Activated CD4-positive, CD25-positive, alpha-beta regulatory T cell treated with anti-CD3 and anti-CD28 coated beads, Interleukin-2, amount 50 U/mL, for 72 hours (primary cell): ENCODE results near the gene CSF2RB.

Experiments used
- DNase-seq: peaks from one replicate; pipeline ENCODE4 v3.0.0; 2021

CSF2RB gene

GRCh38 chr22:36938886-36939285 is 25.5 kb downstream of the CSF2RB start:
- no peak for DNase-seq

- DNase-seq = no peak
Measured at GRCh38 chr22:36940676-36941075, 27.2 kb downstream of the CSF2RB start.

GRCh38 chr22:36942556-36942955 is 29.1 kb downstream of the CSF2RB start:
- DNase-seq = no peak

DNA sequence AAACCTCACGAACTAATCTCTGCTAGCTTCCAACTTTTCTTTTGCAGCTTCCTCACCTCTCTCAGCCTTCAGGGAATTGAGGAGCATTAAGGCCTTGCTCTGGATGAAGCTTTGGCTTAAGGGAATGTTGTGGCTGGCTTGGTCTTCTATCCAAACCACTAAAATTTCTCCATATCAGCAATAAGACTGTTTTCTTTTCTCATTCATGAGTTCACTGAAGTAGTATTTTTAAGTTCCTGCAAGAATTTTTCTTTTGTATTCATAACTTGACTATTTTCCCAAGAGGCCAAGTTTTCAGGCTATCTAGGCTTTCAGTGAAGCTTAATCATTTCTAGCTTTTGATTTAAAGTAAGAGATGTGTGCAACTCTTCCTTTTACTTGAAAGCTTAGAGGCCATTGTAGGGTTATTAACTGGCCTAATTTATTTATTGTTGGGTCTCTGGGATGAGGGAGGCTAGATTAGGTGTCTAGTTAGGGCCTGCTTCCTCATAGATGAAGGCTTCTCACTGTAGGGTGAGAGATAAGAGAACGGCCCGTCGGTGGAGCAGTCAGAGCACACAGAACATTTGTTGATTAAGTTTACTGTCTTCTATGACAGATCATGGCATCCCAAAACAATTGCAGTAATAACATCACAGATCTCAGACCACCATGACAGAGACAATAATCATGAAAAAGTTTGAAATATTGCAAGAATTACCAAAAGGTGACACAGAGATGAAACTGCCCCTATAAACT is 33.2 kb downstream of the CSF2RB start:
- no peak for DNase-seq

DNA sequence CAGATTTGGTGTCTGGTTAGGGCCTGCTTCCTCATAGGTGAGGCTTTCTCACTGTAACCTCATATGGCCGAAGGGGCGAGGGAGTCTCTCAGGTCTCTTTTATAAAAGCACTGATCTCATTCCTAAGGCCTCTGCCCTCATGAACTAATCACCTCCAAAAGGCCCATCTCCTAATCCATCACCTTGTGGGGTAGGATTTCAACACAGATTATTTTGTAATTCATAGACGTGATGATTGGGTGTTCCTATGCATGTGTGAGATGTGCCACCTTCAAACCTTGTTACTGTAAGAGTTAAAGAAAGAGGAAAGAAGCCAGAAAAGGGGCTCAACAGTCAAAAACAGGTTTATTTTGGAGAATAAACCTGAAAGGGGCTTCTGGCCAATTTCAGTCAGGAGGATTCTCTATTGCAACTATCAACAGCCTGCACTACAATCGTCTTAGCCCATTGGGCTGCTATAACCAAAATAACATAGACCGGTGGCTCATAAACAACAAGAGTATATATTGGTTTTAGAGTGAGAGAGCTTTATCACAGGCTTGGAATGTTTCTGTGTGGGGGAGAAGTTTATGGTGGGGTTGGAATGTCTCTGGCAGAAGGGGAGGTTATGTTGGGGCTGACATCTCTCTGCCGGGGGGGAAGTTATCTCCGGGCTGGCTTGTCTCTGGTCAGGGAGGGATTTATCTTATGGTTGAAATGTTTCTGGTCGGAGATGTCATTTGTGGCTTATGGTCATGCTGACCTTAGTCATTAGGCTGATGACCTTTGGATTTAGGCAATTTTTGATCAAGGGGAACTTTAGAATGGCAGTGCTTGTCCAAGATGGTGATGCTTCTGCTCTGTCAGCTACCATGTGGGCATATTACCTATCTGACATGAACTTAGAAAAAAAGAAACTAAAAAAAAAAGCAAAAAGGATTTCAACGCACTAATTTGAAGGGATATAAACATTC is 35.1 kb downstream of the CSF2RB start:
- no peak for DNase-seq

DNA sequence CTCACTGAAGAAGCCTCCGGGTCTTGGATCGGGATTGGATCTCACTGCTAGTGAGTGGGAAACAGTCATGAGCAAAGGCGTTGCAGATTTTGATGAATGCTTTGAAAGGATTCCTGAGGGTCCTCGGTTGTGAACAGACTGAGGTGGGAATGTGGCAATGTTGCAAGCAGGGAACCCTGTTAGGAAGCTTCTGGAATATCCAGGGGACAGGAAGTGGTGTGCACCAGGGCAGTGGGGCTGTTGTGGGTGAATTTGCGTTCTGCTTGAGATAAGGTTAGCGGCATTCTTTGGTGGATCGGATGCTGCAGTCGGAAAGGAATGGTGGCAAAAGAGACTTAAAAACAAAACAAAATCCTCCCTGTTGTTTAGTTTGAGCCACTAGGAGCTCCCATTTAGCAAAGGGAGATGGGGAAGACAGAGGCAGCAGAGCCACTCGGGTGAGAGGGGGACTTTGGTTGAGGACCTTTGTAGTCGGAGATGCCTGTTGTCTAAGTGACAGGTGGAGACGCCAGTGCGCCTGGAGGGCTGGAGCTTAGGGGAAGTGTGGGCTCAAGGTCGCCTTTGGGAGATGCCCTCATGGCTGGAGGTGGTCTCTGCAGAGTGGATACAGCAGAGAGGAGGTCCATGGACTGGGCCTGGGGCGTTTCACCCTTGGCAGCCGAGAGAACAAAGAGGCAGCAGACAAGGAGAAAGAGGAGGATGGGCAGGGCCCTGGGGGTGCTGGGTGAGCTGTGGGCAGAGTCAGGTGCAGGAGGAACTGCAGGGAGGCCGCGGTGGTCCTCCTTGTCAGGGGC is 37.6 kb downstream of the CSF2RB start:
- DNase-seq = no peak

GRCh38 chr22:36951746-36952145 is 38.3 kb downstream of the CSF2RB start:
- DNase-seq = no peak

DNA sequence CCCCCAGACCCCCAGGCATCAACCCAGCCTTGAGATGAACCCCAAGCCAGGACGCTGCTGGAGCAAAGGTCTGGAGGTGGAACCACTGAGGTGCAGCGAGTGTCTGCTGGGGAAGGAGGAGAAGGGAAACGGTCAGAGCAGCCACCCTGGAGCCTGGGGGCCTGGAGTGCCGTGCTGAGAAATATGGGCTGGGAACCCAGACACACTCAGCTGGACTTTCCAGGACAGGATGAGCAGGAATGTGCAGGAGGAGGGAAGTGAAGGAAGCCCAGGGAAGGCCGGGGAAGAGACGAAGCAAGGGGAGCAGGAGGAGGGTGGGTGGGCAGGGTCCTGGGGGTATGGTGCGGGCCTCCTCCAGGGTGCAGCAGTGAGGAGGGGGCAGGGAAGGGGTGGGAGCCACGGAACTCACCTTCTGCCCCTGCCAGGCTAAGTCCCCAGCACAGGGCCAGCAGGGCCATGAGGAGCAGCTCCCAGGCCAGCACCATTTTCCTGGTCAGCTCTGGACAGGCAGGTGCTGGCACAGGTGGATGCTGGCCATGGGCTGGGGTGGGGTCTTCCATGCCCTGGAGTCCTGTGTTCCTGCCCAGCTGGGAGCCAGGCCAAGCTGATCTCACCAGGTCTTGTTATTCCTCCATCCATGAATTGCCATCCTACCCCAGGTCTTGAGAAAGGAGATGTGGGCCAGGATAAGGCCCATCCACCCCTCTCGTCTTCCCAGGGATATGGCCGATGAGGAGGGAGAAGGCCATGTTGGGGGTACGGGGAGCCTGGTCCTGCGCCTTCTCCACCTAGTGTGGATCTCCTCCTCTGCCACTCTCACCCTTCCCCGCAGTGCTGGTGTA is 40.0 kb downstream of the CSF2RB start:
- no peak for DNase-seq

- no peak for DNase-seq
Measured at GRCh38 chr22:36954251-36955014, 41.0 kb downstream of the CSF2RB start.

DNA sequence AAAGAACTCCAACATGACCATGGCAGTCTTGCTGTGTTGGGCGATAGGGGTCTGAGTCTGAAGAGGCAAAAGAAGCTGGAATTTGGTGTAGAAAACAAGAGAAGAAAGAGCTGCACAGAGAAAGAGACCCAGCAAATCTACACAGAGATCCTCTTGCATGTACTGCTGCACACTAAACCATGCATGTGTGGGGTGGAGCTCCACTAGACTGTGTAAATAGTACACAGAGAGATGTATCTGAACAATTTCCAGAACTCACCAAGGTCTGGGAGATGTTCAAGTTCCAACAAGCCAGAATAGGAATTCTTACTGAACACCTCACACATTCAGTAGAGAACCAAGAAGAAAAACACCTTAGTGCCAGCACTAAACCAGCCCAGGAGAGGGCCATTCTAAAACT is 42.3 kb downstream of the CSF2RB start:
- DNase-seq = no peak

DNA sequence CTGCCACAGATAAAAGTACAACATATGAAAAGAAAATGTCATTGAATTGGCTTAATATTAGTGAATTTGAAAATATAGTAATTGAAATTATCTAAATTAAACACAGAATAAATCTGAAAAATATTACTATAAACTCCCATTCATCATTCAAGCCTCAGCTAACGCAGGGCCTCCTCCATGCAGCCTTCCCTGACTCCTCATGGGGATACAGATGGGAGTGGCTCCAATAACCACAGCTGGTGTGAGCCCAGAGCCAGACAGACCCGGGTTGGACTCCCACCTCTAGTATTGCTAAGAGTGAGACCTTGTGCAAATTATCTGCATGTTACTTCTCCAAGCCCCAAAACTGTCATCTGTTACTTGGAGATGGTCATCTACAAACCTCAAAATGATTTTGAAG is 44.9 kb downstream of the CSF2RB start:
- no peak for DNase-seq

DNA sequence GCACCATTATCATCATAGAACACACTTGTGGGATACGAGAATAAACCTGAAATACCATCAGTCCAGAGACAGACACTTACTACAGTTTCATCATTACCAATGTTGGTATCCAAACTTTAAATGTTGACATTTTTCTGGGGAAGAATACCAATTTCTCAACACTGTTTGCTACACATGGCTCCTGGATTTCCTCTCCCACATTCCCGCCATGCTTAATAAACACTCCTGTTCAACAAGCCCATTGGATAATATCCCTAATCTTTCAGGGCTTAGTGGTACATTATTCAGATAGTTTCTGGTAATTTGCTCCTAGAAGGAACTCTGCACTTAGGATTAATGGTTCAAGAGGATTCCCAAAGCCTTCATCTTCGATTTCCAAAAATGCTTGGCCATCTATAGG is 48.2 kb downstream of the CSF2RB start:
- DNase-seq = no peak

DNA sequence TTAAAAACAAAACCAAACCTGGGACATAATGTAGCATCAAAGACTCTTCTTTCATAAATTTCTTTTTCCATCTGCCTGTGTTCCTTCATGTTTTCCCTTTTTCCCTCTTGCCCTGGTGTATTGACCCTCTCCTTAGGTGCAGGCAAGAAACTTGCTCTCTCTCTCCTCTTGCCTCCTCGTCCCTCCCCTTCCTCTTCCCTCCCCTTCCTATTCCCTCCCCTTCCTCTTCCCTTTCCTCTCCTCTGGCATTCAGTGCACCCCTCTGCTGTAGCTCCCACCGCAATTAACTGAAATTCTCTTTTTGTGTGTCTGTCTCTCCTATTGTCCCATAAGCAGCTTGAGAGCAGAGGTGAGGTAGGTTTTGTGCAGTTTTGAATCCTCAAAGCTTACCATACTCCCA is 49.9 kb downstream of the CSF2RB start:
- DNase-seq = no peak

DNA sequence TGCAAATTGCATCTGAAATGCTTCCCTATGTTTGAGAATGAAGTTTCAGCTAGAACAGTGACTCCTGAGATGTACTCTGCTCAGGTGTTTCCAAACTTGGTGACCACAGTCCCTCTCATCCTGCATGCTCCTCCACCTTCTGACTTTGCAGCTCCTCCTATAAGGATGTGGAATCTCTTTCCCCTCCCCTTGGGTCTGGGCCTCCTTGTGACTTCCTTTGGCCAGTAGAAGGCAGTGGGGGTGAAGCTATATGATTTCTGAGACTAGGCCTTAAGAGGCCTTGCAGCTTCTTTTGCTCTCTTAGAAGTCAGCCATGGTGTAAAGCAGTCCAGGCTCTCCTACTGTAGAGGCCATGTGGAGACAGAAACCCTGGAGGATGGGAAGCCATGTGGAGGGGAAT is 50.7 kb downstream of the CSF2RB start:
- DNase-seq = no peak

GRCh38 chr22:36965696-36966095 is 52.3 kb downstream of the CSF2RB start:
- no peak for DNase-seq

DNA sequence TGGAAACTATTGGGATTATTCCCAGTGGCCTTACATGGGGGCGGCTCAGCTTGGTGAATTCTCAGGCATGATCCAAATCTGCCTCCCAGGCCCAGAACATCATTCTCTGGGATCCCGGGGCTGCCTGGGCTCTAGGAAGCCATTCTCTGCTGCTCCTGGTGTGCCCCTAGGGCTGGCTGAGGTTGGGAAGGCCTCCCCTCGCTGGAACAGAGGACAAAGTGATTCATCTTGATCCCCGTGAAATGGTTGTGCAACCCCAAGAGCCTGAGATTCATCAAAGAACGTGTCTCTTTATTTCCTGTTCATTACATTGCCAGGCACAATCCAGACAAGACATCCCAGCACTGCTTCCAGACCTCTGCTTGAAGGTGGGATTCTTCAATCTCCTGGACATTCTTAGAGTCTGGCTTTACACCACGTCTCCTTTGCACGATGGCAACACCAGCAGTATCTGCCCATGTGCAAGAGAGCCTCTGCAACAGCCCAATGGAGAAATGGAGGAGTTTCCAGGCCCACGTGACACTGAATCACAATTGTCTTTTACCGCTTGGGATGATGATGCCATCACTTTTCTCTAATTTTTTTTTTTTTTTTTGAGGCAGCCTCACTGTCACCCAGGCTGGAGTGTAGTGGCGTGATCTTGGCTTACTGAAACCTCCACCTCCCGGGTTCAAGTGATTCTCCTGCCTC is 53.6 kb downstream of the CSF2RB start:
- DNase-seq = no peak

DNA sequence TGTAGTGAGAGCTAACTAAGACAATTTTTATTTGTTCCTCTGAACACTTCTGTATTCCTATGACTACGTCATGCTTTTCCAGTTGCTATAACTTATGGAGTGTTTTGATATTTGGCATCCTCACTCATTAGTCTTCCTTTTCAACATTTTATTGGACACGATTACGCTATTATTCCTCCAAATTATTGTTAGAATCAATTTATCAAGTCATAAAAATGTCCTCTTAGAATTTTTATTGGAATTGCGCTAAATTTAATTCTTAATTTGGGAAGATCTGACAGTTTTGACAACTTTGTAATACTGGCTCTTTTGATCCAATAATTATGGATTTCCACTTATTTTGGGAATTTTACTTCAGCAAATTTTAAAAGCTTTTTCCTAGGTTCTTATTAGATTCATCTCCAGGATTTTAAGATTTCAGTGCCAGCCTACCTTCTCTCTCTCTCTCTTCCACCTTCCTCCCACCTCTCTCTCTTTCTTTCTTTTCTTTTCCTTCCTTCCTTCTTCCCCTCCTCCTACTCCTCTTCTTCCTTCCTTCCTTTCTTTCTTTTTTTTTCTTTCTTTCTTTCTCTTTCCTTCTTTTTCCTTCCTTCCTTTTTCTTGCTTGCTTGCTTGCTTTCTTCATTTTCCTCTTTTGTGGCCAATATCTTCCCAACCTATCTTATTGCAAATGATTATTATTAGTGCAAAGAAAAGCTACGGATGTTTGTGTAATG is 55.0 kb downstream of the CSF2RB start:
- DNase-seq = no peak

DNA sequence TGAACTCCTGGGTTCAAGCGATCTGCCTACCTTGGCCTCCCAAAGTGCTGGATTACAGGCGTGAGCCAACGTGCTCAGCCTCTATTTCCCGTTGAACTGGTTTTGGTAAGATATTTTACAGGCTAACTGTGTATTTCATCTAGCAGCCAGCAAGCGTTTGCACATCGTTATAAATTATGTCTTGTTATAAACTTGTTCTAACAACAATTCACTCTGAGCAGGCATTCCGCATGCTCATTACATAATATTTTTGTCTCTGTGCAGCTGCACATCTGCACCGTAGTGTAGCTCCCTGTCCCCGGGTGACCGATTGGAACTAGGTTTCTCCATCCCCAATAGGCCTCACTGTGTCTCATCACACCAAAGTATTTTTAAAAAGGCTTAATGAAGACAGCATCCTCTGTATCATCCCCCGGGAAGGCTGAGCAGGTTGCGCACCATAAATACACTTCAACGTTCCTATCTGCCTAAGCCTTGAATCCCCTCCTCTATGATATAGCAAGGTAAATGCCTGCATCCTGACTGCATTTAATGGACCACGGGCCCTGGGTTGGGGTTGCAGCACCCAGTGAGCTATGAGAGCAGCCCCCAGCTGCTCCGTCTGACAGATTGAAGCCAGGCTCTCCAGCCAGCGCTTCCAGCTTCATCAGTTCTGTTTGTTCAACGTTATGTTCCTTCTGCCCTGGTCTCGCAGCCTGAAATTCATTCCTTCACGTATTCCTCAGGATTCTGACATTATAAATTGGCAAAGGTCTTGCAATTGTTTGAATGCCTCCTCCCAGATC is 58.1 kb downstream of the CSF2RB start:
- DNase-seq = no peak

DNA sequence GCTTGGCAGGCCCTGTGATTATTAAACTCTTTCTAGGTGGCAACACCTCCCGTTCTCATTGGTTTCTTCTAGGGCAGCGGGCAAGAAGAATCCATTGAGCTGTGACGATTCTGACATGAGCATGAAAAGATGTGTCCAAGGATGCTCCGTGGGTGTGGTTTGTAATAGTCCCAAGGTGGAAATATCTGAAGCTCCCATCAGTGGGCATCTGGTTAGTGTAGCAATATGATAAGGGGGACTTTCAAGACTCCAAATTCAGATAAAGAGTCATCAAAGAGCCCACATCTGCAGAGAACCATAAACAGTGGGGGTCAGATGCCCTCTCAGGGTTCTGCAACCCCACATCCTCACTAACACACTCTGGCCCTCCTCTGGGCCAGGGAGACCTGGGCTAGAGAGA is 63.2 kb downstream of the CSF2RB start:
- no peak for DNase-seq
